Measurements from ENCODE around the gene PLCH2. TPM values are rescaled to one million over a fixed set of nuclear protein-coding genes. Genes with fewer than 3 reads are reported as not detected.

Gene PLCH2
- total RNA-seq, 2 experiments from 2014 or later: 1.4 to 2.2 TPM

DNA sequence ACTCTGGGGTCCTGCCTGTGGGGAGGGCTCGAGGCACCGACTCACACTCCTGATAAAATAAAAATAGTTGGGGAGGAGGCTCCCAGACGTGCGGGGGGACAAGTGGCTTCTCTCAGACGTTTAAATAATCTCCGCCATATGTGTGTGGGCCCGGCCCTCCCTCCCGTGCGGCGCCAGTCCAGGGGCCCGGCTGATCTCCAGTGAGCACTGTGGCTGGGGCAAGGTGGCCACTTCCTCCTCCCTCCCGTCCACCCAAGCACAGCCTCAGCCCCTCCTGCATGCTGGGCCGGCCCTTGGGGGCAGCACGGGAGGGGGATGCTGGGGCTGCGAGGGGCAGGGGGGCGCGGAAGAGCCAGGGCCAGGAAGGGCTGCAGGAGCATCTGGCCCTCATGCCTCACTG, 4.0 kb upstream of the PLCH2 start:
- H4K20me1 ChIP-seq (ENCODE audit: insufficient read depth, low read length): no peaks in the 10 kb centered on the region
- no peak overlapping the region for H2AFZ ChIP-seq (ENCODE audit: low read length)
- no peak overlapping the region for H3K27ac ChIP-seq (ENCODE audit: low read depth, low read length, poor library complexity, severe bottlenecking)
- H3K9me2 ChIP-seq (ENCODE audit: insufficient read depth, low read length): no peaks in the 10 kb centered on the region
- no peak overlapping the region for H3K4me2 ChIP-seq (ENCODE audit: low read length)
- TF ChIP-seq EZH2phosphoT487 (IDR thresholded peaks at IDR 0.05; ENCODE audit: borderline replicate concordance, low read depth, low read length) (no peak), CTCF (conservative IDR thresholded peaks at IDR 0.05; ENCODE audit: low read length) (no peak)
- intact Hi-C loops (cut with micrococcal nuclease; ENCODE audit: unreplicated experiment): no loop called here
- no peaks in the 10 kb centered on the region for H3K9me3 ChIP-seq (ENCODE audit: low read length)
- no peak overlapping the region for H3K4me3 ChIP-seq (ENCODE audit: low read depth, low read length, poor library complexity, severe bottlenecking)
- ChIA-PET POLR2A (no interaction called here), CTCF (ENCODE audit: unreplicated experiment) (no interaction called here)
- H3K79me2 ChIP-seq (ENCODE audit: insufficient read depth, low read depth, low read length): no peaks in the 10 kb centered on the region
- H3K36me3 ChIP-seq (ENCODE audit: insufficient read depth, low read length): no peaks in the 10 kb centered on the region
- BruUV-seq (replicated peaks): no TSS peak
- H3K4me1 ChIP-seq (ENCODE audit: insufficient read depth, low read length, poor library complexity, severe bottlenecking): no peaks in the 10 kb centered on the region
- DNase-seq (ENCODE audit: low spot score): no peak

DNA sequence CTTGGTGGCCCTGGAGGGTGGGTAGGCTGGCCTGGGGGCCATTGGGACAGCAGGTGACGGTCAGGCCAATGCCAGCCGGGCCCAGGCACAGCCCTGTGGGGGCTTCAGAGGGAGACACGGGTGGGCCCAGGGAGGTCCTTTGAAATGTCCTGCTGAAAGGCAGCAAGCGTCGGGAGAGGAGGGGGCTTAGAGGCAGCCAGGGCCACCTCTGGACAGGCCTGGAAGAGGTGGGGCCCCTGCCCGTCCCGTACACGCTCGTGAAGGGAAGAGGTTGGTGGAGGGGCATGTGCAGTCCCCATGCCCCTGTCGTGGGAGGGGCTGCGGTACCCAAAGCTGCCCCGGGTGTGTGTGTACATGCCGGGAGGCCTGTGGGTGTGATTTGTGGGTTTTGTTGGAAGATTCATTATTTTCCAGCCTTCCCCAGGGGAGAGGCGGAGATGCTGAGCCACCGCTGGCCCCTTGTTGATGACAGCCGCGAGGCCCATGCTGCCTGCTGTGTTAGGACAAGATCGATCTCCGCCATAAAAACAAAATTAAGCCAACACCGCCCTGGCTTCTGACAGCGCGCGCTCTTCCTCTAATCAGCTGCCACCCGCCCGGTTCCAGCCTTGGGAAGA, 3.4 kb upstream of the PLCH2 start:
- H3K36me3 ChIP-seq (ENCODE audit: insufficient read depth, low read length): no peaks in the 10 kb centered on the region
- H3K9me3 ChIP-seq (ENCODE audit: low read length): no peaks in the 10 kb centered on the region
- TF ChIP-seq CTCF (conservative IDR thresholded peaks at IDR 0.05; ENCODE audit: low read length) (no peak), EZH2phosphoT487 (IDR thresholded peaks at IDR 0.05; ENCODE audit: borderline replicate concordance, low read depth, low read length) (no peak)
- no peaks in the 10 kb centered on the region for H4K20me1 ChIP-seq (ENCODE audit: insufficient read depth, low read length)
- BruUV-seq (replicated peaks): no TSS peak
- DNase-seq (ENCODE audit: low spot score): no peak
- no peak overlapping the region for H3K4me2 ChIP-seq (ENCODE audit: low read length)
- no peaks in the 10 kb centered on the region for H3K4me1 ChIP-seq (ENCODE audit: insufficient read depth, low read length, poor library complexity, severe bottlenecking)
- no peak overlapping the region for H3K4me3 ChIP-seq (ENCODE audit: low read depth, low read length, poor library complexity, severe bottlenecking)
- H3K79me2 ChIP-seq (ENCODE audit: insufficient read depth, low read depth, low read length): no peaks in the 10 kb centered on the region
- H3K27ac ChIP-seq (ENCODE audit: low read depth, low read length, poor library complexity, severe bottlenecking): no peak overlapping the region
- ChIA-PET POLR2A (no interaction called here), CTCF (ENCODE audit: unreplicated experiment) (no interaction called here)
- no peak overlapping the region for H2AFZ ChIP-seq (ENCODE audit: low read length)
- H3K9me2 ChIP-seq (ENCODE audit: insufficient read depth, low read length): no peaks in the 10 kb centered on the region
- intact Hi-C loops (cut with micrococcal nuclease; ENCODE audit: unreplicated experiment): no loop called here

DNA sequence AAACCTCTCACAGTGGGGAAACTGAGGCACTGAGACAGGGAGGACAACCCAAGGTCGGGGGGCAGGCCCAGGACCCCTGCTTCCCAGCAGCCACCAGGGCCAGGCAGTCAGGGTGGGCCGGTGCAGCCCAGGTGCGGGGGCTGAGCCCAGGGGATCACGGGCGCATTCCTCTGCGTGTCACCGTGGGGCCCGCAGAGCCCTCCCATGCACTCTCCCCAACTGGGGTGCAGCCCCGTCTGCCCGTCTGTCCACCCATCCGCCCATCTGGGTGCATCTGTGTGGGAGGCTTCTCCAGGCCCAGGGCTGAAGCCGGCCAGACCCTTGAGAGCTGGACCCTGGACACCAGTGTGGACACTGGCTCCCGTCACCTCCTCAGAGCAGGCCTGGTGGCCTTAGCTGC, 2.9 kb upstream of the PLCH2 start:
- intact Hi-C loops (cut with micrococcal nuclease; ENCODE audit: unreplicated experiment): no loop called here
- Histone ChIP-seq H2AFZ (ENCODE audit: low read length) (no peak overlapping the region), H3K36me3 (ENCODE audit: insufficient read depth, low read length) (no peaks in the 10 kb centered on the region), H3K4me3 (ENCODE audit: low read depth, low read length, poor library complexity, severe bottlenecking) (no peak overlapping the region), H3K9me2 (ENCODE audit: insufficient read depth, low read length) (no peaks in the 10 kb centered on the region), H3K79me2 (ENCODE audit: insufficient read depth, low read depth, low read length) (no peaks in the 10 kb centered on the region), H3K4me2 (ENCODE audit: low read length) (no peak overlapping the region), H3K4me1 (ENCODE audit: insufficient read depth, low read length, poor library complexity, severe bottlenecking) (no peaks in the 10 kb centered on the region), H3K9me3 (ENCODE audit: low read length) (no peaks in the 10 kb centered on the region), H4K20me1 (ENCODE audit: insufficient read depth, low read length) (no peaks in the 10 kb centered on the region), H3K27ac (ENCODE audit: low read depth, low read length, poor library complexity, severe bottlenecking) (no peak overlapping the region)
- TF ChIP-seq EZH2phosphoT487 (IDR thresholded peaks at IDR 0.05; ENCODE audit: borderline replicate concordance, low read depth, low read length): no peak
- TF ChIP-seq CTCF (conservative IDR thresholded peaks at IDR 0.05; ENCODE audit: low read length): no peak
- no peak for DNase-seq (ENCODE audit: low spot score)
- CTCF ChIA-PET (ENCODE audit: unreplicated experiment): no interaction called here
- POLR2A ChIA-PET: no interaction called here
- BruUV-seq (replicated peaks): no TSS peak
